Measurements from ENCODE around the gene APC.

Gene APC

DNA sequence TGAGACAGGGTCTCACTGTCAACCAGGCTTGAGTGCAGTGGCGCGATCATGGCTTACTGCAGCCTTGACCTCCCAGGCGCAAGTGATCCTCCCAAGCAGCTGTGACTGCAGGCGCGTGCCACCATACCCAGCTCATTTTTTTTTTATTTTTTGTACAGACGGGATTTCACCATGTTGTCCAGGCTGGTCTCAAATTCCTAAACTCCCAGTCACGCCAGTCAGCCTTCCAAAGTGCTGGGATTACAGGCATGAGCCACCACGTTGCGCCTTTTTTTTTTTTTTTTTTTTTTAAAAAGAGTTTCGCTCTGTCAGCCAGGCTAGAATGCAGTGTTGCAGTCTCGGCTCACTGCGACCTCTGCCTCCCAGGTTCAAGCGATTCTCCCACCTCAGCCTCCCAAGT is 96.3 kb downstream of the APC start:
- TF ChIP-seq, protein P1, sequence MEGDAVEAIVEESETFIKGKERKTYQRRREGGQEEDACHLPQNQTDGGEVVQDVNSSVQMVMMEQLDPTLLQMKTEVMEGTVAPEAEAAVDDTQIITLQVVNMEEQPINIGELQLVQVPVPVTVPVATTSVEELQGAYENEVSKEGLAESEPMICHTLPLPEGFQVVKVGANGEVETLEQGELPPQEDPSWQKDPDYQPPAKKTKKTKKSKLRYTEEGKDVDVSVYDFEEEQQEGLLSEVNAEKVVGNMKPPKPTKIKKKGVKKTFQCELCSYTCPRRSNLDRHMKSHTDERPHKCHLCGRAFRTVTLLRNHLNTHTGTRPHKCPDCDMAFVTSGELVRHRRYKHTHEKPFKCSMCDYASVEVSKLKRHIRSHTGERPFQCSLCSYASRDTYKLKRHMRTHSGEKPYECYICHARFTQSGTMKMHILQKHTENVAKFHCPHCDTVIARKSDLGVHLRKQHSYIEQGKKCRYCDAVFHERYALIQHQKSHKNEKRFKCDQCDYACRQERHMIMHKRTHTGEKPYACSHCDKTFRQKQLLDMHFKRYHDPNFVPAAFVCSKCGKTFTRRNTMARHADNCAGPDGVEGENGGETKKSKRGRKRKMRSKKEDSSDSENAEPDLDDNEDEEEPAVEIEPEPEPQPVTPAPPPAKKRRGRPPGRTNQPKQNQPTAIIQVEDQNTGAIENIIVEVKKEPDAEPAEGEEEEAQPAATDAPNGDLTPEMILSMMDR (IDR thresholded peaks at IDR 0.05; ENCODE audit: low read length, missing control alignments): no peak
- no peak for DNase-seq (ENCODE audit: low read depth)
- no peak overlapping the region for H3K4me3 ChIP-seq (replicated peaks; ENCODE audit: low read depth, low read length)

DNA sequence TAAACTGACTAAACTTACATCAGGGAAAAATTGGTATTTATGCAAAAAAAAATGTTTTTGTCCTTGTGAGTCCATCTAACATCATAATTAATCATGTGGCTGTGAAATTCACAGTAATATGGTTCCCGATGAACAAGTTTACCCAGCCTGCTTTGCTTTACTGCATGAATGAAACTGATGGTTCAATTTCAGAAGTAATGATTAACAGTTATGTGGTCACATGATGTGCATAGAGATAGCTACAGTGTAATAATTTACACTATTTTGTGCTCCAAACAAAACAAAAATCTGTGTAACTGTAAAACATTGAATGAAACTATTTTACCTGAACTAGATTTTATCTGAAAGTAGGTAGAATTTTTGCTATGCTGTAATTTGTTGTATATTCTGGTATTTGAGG is 106.8 kb downstream of the APC start:
- H3K4me3 ChIP-seq (replicated peaks; ENCODE audit: low read depth, low read length): no peak overlapping the region
- DNase-seq (ENCODE audit: low read depth): no peak
- TF ChIP-seq, protein P1 (IDR thresholded peaks at IDR 0.05; ENCODE audit: low read length, missing control alignments): no peak

DNA sequence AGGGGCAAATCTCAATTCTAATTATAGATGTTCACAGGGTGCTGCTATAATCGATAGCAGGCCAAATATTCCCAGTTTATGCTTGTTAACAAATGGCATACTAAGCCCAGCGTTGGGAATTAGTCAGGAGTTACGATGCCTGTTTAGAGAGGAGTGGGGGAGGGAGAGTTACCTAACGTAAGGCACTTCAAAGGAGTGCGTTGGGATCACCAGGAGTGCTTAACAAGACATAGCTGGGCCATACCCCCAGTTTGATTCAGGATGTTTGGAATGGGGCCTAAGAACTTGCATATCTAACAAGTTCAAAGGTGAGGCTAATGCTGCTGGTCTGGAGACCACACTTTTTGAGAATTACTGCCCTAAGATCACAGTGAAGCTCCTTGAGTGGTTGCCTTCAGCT is 108.9 kb downstream of the APC start:
- TF ChIP-seq, protein P1 (IDR thresholded peaks at IDR 0.05; ENCODE audit: low read length, missing control alignments): no peak
- H3K4me3 ChIP-seq (replicated peaks; ENCODE audit: low read depth, low read length): no peak overlapping the region
- no peak for DNase-seq (ENCODE audit: low read depth)

DNA sequence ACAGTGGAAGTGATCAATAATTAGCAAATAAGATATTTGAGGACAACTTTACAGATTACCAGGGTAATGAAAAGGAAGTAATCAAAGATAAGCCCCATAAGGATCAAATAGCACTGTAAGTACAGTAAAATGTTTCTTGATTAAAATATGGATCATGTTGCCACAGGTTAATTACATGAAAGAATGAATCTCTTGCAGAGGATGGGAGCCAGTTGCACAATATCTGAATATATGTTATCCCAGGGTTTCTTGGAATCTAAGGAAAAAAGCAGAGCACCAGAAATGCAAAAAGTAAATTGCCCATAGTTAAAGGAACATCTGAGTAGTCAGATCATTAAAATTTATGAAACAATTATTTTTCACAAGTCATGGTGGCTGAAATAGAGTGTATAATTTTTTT is 109.6 kb downstream of the APC start:
- TF ChIP-seq, protein P1 (IDR thresholded peaks at IDR 0.05; ENCODE audit: low read length, missing control alignments): no peak
- DNase-seq (ENCODE audit: low read depth): no peak
- H3K4me3 ChIP-seq (replicated peaks; ENCODE audit: low read depth, low read length): no peak overlapping the region

DNA sequence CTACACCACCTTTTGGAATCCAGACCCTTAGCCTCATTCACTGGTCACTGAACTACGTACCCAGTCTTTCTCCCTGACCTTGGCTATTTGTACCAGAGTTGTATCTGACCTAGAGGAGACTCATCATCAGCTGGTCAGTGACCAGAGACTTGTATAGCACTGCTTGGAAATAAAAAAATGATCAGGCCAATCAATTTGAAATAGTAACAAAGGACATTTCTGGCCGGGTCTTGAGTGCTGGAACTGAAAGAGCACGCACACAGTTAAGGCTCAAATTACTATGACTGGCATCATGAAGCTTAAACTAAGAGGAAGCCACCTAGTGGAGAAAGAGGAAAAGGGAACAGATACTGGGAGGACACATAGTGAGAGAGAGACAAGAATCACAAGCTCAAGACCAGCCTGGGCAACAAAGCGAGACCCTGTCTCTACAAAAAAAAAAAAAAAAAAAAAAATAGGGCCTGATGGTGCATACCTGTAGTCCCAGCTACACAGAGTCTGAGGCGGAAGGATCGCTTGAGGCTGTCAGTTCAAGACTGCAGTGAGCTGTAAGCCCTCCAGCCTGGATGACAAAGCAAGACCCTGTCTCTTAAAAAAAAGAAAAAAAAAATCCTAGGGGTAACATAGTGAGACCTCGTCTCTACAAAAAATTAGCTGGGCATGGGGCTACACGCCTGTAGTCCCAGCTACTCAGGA is 110.6 kb downstream of the APC start:
- peak; percentile 80 for DNase-seq (ENCODE audit: low read depth)
- TF ChIP-seq, protein P1 (IDR thresholded peaks at IDR 0.05; ENCODE audit: low read length, missing control alignments): peak; percentile 76
- H3K4me3 ChIP-seq (replicated peaks; ENCODE audit: low read depth, low read length): peak overlapping the region; percentile 3

DNA sequence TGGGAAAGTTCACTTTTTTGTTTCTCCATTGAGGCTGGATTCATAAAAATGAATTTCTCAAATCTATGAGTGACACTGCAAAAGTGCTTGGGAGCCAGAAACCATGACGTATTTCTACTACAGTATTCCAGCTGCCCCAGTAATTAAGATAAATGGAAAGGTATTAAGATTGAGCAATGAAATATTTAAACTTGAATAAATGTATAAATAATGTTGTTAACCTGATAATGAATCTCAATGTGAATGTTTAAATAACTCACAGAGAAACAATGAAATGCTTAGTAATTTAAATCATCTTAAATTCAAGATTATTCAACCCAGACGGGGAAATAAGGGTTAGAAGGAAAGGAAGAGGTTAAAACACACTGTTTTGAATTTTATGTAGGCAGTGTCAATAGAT is 112.2 kb downstream of the APC start:
- no peak for DNase-seq (ENCODE audit: low read depth)
- no peak overlapping the region for H3K4me3 ChIP-seq (replicated peaks; ENCODE audit: low read depth, low read length)
- TF ChIP-seq, protein P1 (IDR thresholded peaks at IDR 0.05; ENCODE audit: low read length, missing control alignments): no peak

DNA sequence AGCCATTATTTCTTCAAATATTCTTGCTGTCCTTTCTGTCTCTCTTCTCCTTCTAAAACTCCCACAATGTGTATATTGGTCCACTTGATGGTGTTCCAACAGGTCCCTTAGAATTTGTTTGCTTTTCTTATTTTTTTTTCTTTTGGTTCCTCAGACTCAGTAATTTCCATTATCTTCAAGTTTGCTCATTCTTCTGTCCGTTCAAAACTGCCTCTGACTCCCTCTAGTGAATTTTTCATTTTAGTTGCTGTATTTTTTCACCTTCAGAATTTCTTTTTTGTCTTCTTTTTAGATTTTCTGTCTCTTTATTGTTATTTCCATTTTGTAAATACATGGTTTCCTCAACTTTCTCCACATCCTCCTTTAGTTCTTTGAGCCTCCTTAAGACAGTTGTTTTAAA is 117.0 kb downstream of the APC start:
- H3K4me3 ChIP-seq (replicated peaks; ENCODE audit: low read depth, low read length): no peak overlapping the region
- DNase-seq (ENCODE audit: low read depth): no peak
- TF ChIP-seq, protein P1 (IDR thresholded peaks at IDR 0.05; ENCODE audit: low read length, missing control alignments): no peak
